Osteoblast (primary cell): ENCODE data around the gene RHNO1. TPM values are rescaled to one million over a fixed set of nuclear protein-coding genes. Genes with fewer than 3 reads are reported as not detected.

Experiments used
- DNase-seq: peaks from one replicate; pipeline ENCODE4 v3.0.0; 2011; ENCODE audit warnings: low spot score, mixed read lengths; ENCODE audit not compliant: insufficient read length; ENCODE audit errors: missing footprints
- H2AFZ ChIP-seq: 2 replicates; pipeline ENCODE4 v1.6.0; 2011; ENCODE audit warnings: mild to moderate bottlenecking, low read length
- H3K27ac ChIP-seq: 2 replicates; pipeline ENCODE4 v1.5.1; 2011; ENCODE audit warnings: mild to moderate bottlenecking, low read depth, low read length, moderate library complexity
- H3K27me3 ChIP-seq: 2 replicates; pipeline ENCODE4 v1.6.0; 2012; ENCODE audit warnings: mild to moderate bottlenecking, control low read depth, inconsistent platforms, low read length, moderate library complexity; ENCODE audit not compliant: insufficient read depth
- H3K36me3 ChIP-seq: 2 replicates; pipeline ENCODE4 v1.5.1; 2011; ENCODE audit warnings: mild to moderate bottlenecking, low read length, control low read depth, moderate library complexity; ENCODE audit not compliant: insufficient read depth
- H3K4me1 ChIP-seq: 2 replicates; pipeline ENCODE4 v1.5.1; 2011; ENCODE audit warnings: mild to moderate bottlenecking, low read length, control low read depth, moderate library complexity; ENCODE audit not compliant: insufficient read depth
- H3K4me2 ChIP-seq: 2 replicates; pipeline ENCODE4 v1.6.0; 2011; ENCODE audit warnings: mild to moderate bottlenecking, low read length; ENCODE audit not compliant: insufficient read depth
- H3K4me3 ChIP-seq: fragments of 200-600 bp; sonication (generic); 3 replicates; pipeline ENCODE4 v1.5.1; 2012; ENCODE audit warnings: mild to moderate bottlenecking, low read length, inconsistent platforms; ENCODE audit not compliant: insufficient read depth
- H3K79me2 ChIP-seq: 2 replicates; pipeline ENCODE4 v1.6.0; 2012; ENCODE audit warnings: mild to moderate bottlenecking, low read length, control low read depth, inconsistent platforms; ENCODE audit not compliant: insufficient read depth
- H3K9me3 ChIP-seq: 2 replicates; pipeline ENCODE4 v1.5.1; 2011; ENCODE audit warnings: low read depth, low read length, control low read depth
- H4K20me1 ChIP-seq: 2 replicates; pipeline ENCODE4 v1.6.0; 2012; ENCODE audit warnings: mild to moderate bottlenecking, low read length, control low read depth; ENCODE audit not compliant: insufficient read depth
- CTCF ChIP-seq: IDR thresholded peaks from 2 replicates; pipeline ENCODE4 v1.5.1; 2011; ENCODE audit warnings: mild to moderate bottlenecking, low read depth, low read length, moderate library complexity; ENCODE audit errors: extremely low read depth
- total RNA-seq: library from RNA; depleted of rRNA; stranded (reverse); fragments of >200 nt; gene quantifications from 2 replicates; pipeline ENCODE4 v1.2.3, GENCODE V29; 2012

The RHNO1 gene
- total RNA-seq, 1 donor, result 28.6 TPM

- Histone ChIP-seq H3K4me3 (no peak overlapping the region), H3K36me3 (peaks cover 3% of the 10 kb centered on the region), H2AFZ (no peak overlapping the region), H3K79me2 (no peaks in the 10 kb centered on the region), H3K27me3 (peaks cover 6% of the 10 kb centered on the region), H4K20me1 (no peaks in the 10 kb centered on the region), H3K9me3 (no peaks in the 10 kb centered on the region), H3K4me1 (peaks cover 12% of the 10 kb centered on the region), H3K27ac (no peak overlapping the region), H3K4me2 (no peak overlapping the region)
- DNase-seq, result no peak
- no peak for TF ChIP-seq CTCF
These were observed 43.7 kb upstream of the RHNO1 start for GRCh38 chr12:2833327-2833726.

DNA sequence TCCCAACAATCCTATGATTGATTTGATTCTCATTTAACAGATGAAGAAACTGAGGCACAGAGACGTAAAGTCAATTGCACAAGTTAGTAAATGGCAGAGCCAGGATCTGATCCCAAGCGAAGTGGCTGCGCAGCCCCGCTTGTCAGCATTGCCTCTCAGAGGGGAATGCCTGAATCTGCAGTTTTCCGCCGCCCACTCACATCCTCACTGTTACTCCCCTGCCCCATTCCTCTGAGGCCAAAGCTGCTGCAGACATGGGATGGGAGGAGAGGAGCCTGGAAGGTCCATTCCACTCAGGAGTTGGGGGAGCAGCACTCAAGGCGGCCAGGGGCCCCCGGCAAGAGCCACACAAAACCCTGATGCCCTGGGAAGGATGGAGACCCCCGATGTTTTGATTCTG lies 43.2 kb upstream of the RHNO1 start:
- H3K4me2 ChIP-seq, result peak overlapping the region; percentile 79
- peak; percentile 84 for DNase-seq
- TF ChIP-seq CTCF, result no peak
- H2AFZ ChIP-seq, result no peak overlapping the region
- no peaks in the 10 kb centered on the region for H4K20me1 ChIP-seq
- no peaks in the 10 kb centered on the region for H3K9me3 ChIP-seq
- peaks cover 6% of the 10 kb centered on the region for H3K27me3 ChIP-seq
- H3K4me3 ChIP-seq, result no peak overlapping the region
- no peak overlapping the region for H3K27ac ChIP-seq
- H3K79me2 ChIP-seq, result no peaks in the 10 kb centered on the region
- peaks cover 2% of the 10 kb centered on the region for H3K36me3 ChIP-seq
- peaks cover 12% of the 10 kb centered on the region for H3K4me1 ChIP-seq

DNA sequence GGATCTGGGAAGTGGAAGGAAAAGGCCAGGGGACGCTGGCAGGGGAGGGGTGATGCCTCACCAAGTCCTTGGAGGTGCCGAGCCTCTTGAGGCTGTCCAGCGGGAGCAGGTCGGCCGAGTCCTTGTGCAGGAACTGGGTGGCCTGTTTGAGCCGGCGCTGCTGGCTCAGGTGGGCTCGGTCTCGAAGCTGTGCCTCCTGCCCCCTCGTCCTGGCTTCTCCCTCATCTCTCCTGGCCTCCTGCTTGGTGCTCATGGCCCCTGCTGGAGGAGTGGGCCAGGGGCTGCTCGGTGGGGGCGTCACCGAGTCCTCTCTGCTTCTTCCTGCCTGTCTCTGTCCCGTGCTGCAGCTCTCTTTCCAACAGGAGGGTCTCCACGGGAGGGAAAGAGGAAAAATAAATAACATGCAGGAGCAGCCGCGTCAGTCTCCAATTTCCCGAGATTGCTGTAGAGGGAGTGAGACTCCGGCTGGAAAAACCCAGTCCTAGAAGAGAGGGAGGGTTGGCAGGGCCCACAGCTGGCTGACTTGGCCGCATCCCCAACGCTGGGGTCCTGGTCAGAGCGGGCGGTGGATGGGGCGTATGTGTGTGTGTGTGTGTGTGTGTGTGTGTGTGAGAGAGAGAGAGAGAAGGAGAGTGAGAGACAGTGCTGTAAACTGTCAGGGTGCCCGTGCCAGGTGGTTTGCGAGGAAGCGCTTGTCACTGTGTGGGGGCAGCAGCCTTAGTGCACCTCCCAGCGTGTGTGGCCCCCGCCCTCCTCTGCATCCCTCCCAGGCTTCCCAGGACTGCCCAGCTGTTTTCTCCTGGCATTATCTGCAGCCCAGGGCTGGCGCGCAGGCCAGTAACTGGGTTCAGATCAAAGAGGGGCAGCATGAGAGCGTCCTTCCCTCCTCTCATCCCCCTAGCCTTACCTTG lies 42.2 kb upstream of the RHNO1 start, which contains the start of gene NRIP2:
NRIP2 (minus strand) TSS at position 455 of the 911 bp plus-strand sequence; CDS start at position 403, 52 bp downstream.
- peak within 1 kb of the TSS; percentile 79 for H3K4me2 ChIP-seq
- TF ChIP-seq CTCF, result peak; percentile 12
- peaks cover 6% of the 10 kb centered on the region for H3K27me3 ChIP-seq
- no peak for DNase-seq
- H3K4me1 ChIP-seq, result peaks cover 12% of the 10 kb centered on the region
- H4K20me1 ChIP-seq, result no peaks in the 10 kb centered on the region
- no peaks in the 10 kb centered on the region for H3K9me3 ChIP-seq
- no peak within 1 kb of the TSS for H3K27ac ChIP-seq
- H2AFZ ChIP-seq, result peak within 1 kb of the TSS; percentile 62
- H3K36me3 ChIP-seq, result no peaks in the 10 kb centered on the region
- H3K4me3 ChIP-seq, result peak within 1 kb of the TSS; percentile 54
- H3K79me2 ChIP-seq, result no peaks in the 10 kb centered on the region

DNA sequence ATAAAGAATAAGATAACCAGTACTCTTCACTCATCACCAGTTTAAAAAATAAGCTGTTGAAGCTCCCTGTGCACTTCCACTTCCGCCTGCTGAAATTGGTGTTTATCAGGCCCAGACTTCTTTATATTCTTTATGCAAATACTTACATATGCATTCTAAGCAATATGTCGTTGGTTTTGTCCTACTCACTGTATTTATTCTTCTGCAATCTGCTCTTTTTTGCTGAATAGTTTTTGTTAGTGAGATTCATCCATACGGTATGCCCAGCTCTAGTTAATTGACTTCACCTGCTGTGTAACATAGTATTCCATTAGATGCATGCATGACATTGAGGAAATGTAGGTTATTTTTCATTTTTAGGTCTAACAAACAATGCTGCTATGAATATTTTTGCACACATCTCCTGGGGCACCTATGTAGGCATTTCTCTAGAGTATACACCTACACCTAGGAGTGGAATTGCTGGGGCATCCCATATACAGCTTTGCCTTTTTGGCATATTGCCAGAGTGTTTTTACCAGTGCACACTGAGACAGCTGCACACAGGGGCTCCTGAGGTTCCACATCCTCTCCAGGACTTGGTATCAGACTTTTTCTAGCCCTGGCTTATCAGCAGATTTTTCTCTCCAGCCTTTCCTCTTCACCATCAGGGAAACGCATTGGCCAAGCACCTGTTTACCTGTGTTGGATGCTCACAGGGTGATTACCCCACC lies 41.2 kb upstream of the RHNO1 start:
- no peak for DNase-seq
- H3K79me2 ChIP-seq, result no peaks in the 10 kb centered on the region
- H3K27ac ChIP-seq, result no peak overlapping the region
- TF ChIP-seq CTCF, result no peak
- H3K36me3 ChIP-seq, result no peaks in the 10 kb centered on the region
- H3K9me3 ChIP-seq, result no peaks in the 10 kb centered on the region
- peaks cover 12% of the 10 kb centered on the region for H3K4me1 ChIP-seq
- H4K20me1 ChIP-seq, result no peaks in the 10 kb centered on the region
- peaks cover 6% of the 10 kb centered on the region for H3K27me3 ChIP-seq
- no peak overlapping the region for H2AFZ ChIP-seq
- no peak overlapping the region for H3K4me2 ChIP-seq
- H3K4me3 ChIP-seq, result no peak overlapping the region
